Nephron progenitor cell (in vitro differentiated cells): ENCODE data around the gene EFNA5.
"Not testable (repeated sequence)": the region's sequence is repeated elsewhere in the genome, so short reads cannot be mapped to it uniquely, and the experiment has no call there.

Experiments
- DNase-seq: peaks from one replicate; pipeline ENCODE4 v3.0.0; 2021
- H3K27ac Mint-ChIP-seq: 2 replicates; pipeline ENCODE4 v1.8.0; 2021; ENCODE audit warnings: mild to moderate bottlenecking, moderate library complexity, mixed read lengths
- H3K27me3 Mint-ChIP-seq: 2 replicates; pipeline ENCODE4 v1.8.0; 2021; ENCODE audit warnings: mild to moderate bottlenecking, low read depth, mixed read lengths; ENCODE audit not compliant: poor library complexity
- H3K36me3 Mint-ChIP-seq: 2 replicates; pipeline ENCODE4 v1.8.0; 2021; ENCODE audit warnings: low read depth, mixed read lengths
- H3K4me1 Mint-ChIP-seq: 2 replicates; pipeline ENCODE4 v1.8.0; 2021; ENCODE audit warnings: mixed read lengths
- H3K4me3 Mint-ChIP-seq: 2 replicates; pipeline ENCODE4 v1.8.0; 2021; ENCODE audit warnings: mild to moderate bottlenecking, moderate library complexity, mixed read lengths
- H3K9me3 Mint-ChIP-seq: 2 replicates; pipeline ENCODE4 v1.8.0; 2021; ENCODE audit warnings: mild to moderate bottlenecking, moderate library complexity, mixed read lengths
- CTCF ChIP-seq: fragments of 200-600 bp; sonication (generic); IDR thresholded peaks from 2 replicates; pipeline ENCODE4 v1.5.0; 2021; ENCODE audit warnings: antibody characterized with exemption

EFNA5 gene

GRCh38 chr5:107500347-107500746 is 170.4 kb downstream of the EFNA5 start:
- peaks cover 45% of the 10 kb centered on the region for H3K4me1 Mint-ChIP-seq

GRCh38 chr5:107499776-107500175 is 171.0 kb downstream of the EFNA5 start:
- Mint-ChIP-seq H3K9me3 (peaks cover 6% of the 10 kb centered on the region), H3K27ac (no peak overlapping the region), H3K27me3 (no peaks in the 10 kb centered on the region), H3K4me3 (no peak overlapping the region), H3K36me3 (peaks cover 13% of the 10 kb centered on the region), H3K4me1 (peaks cover 45% of the 10 kb centered on the region)
- no peak for DNase-seq
- no peak for TF ChIP-seq CTCF

More at GRCh38 chr5:107500347-107500746, 170.4 kb downstream of the EFNA5 start:
- no peak for TF ChIP-seq CTCF
- Mint-ChIP-seq H3K9me3 (peaks cover under 1% of the 10 kb centered on the region), H3K36me3 (peaks cover 7% of the 10 kb centered on the region), H3K27ac (no peak overlapping the region), H3K27me3 (no peaks in the 10 kb centered on the region), H3K4me3 (no peak overlapping the region)
- no peak for DNase-seq

- peaks cover 45% of the 10 kb centered on the region for H3K4me1 Mint-ChIP-seq
- peaks cover 15% of the 10 kb centered on the region for H3K36me3 Mint-ChIP-seq
Measured at GRCh38 chr5:107499237-107499636, 171.5 kb downstream of the EFNA5 start.

GRCh38 chr5:107496466-107496865 is 174.3 kb downstream of the EFNA5 start:
- Mint-ChIP-seq H3K9me3 (peaks cover 6% of the 10 kb centered on the region), H3K36me3 (peaks cover 24% of the 10 kb centered on the region), H3K27ac (peak overlapping the region; percentile 45), H3K27me3 (no peaks in the 10 kb centered on the region), H3K4me3 (no peak overlapping the region), H3K4me1 (peaks cover 27% of the 10 kb centered on the region)
- DNase-seq, result no peak
- no peak for TF ChIP-seq CTCF

More at GRCh38 chr5:107499237-107499636, 171.5 kb downstream of the EFNA5 start:
- peaks cover 6% of the 10 kb centered on the region for H3K9me3 Mint-ChIP-seq
- H3K4me3 Mint-ChIP-seq, result no peak overlapping the region
- no peak for DNase-seq
- H3K27me3 Mint-ChIP-seq, result no peaks in the 10 kb centered on the region
- no peak overlapping the region for H3K27ac Mint-ChIP-seq
- TF ChIP-seq CTCF, result no peak

- peaks cover 24% of the 10 kb centered on the region for H3K36me3 Mint-ChIP-seq
- H3K9me3 Mint-ChIP-seq, H3K4me1 Mint-ChIP-seq, H3K27ac Mint-ChIP-seq, H3K4me3 Mint-ChIP-seq, DNase-seq, H3K27me3 Mint-ChIP-seq: not testable (repeated sequence)
Measured at GRCh38 chr5:107494129-107494528, 176.6 kb downstream of the EFNA5 start.

GRCh38 chr5:107487056-107487542 is 183.6 kb downstream of the EFNA5 start:
- TF ChIP-seq CTCF, result no peak
- peaks cover 37% of the 10 kb centered on the region for H3K4me1 Mint-ChIP-seq

More at GRCh38 chr5:107487056-107487542, 183.6 kb downstream of the EFNA5 start:
- Mint-ChIP-seq H3K4me3 (no peak overlapping the region), H3K27me3 (no peaks in the 10 kb centered on the region), H3K9me3 (peaks cover 4% of the 10 kb centered on the region), H3K36me3 (peaks cover 4% of the 10 kb centered on the region), H3K27ac (peak overlapping the region; percentile 14)
- DNase-seq, result no peak
